Stimulated activated CD8-positive, alpha-beta memory T cell treated with anti-CD3 and anti-CD28 coated beads, Interleukin-2, amount 100 ng/mL, for 1 hour (primary cell): ENCODE results near the gene ADAMTS20.

Experiments
- DNase-seq, 2 donors: peaks; one replicate each; pipeline ENCODE4 v3.0.0-alpha.2; 2020; ENCODE audit warnings: low read depth in 2 of 2

ADAMTS20 gene

GRCh38 chr12:43480591-43480990, 71.4 kb downstream of the ADAMTS20 start:
- no peak for DNase-seq

- DNase-seq: no peak
These were observed 89.3 kb downstream of the ADAMTS20 start for GRCh38 chr12:43462741-43463140.

GRCh38 chr12:43462080-43462479, 89.9 kb downstream of the ADAMTS20 start:
- no peak for DNase-seq

DNA sequence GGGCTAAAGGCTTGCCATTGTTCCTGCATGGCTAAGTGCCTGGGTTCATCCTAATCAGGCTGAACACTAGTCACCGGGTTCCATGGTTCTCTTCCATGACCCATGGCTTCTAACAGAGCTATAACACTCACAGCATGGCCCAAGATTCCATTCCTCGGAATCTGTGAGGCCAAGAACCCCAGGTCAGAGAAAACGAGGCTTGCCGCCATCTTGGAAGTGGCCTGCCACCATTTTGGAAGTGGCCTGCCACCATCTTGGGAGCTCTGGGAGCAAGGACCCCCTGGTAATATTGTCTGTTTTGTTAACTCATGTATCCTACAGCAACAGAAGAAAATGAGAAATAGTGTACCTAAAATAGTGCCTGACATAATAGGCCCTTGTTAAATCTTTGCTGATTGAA, 92.7 kb downstream of the ADAMTS20 start:
- DNase-seq: no peak

DNA sequence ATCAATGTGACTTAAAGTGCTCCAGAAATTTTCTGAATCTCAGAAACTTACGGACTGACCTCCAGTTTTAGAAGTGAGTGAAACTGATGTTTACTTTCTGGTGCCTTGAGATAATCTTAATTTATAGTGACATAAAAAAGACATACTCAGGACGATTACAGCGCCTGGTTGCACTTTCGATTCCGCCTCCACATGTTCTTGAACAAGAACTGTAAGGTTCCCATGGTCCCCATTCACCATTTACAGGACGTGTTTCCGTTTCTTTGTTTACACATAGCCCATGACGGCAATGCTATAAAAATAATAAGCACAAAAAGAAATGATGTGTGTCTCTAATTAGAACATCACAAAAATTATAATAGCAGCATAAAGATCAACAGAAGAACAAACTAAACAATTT, 98.2 kb downstream of the ADAMTS20 start:
- DNase-seq: no peak

- peak; percentile 2 to 34 for DNase-seq
These were observed 107.0 kb downstream of the ADAMTS20 start for GRCh38 chr12:43444940-43445564.

GRCh38 chr12:43436597-43436996, 115.4 kb downstream of the ADAMTS20 start:
- no peak for DNase-seq

- DNase-seq: no peak
These were observed 117.4 kb downstream of the ADAMTS20 start for GRCh38 chr12:43434614-43435013.

DNA sequence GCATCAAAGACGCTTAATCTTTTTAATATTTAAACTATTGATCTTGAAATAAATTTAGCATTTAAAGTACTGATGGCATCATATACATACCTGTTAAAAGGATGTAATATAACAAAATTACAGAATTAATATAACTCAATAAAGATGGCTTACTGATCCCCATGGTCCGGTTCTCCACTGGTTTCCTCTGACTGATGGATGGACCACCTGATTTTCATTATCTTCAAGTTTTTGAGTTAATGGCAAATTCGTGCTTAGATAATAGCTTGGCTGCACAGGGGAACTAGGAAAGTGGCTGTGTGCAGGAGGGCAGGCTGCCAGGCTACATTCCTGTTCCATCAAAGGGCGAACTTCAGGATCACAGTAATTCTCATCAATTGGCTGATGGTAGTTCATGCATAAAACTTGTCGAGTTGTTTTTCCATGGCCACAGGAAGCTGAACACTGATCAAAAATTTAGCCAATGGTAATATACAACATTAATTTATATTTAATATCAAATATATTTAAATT, 123.9 kb downstream of the ADAMTS20 start:
- DNase-seq: no peak

GRCh38 chr12:43425361-43425760, 126.6 kb downstream of the ADAMTS20 start:
- no peak for DNase-seq

GRCh38 chr12:43416981-43417380, 135.0 kb downstream of the ADAMTS20 start:
- DNase-seq: no peak

GRCh38 chr12:43407816-43408645, 144.0 kb downstream of the ADAMTS20 start:
- no peak for DNase-seq

- DNase-seq: no peak
These were observed 145.2 kb downstream of the ADAMTS20 start for GRCh38 chr12:43406801-43407200.

- no peak for DNase-seq
These were observed 149.6 kb downstream of the ADAMTS20 start for GRCh38 chr12:43402436-43402835.

DNA sequence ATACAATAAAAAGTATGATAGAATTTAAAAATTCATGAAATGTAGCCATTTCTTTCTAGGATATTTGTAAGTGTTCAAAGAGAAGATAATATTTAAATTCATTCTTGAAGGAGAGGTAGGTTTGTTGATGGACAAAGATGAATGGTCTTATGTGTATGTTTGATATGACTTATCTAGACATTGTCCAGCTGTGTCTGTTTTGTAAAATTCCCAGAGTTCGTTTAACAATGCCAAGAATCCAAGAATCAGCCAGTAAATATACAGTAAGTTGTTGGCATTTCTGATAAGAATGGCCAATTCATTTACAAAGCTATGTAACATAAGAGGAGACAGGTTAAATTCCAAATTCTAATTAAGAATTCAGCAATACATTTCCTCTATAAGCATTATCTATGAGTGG, 150.9 kb downstream of the ADAMTS20 start:
- no peak for DNase-seq

GRCh38 chr12:43396671-43397070, 155.3 kb downstream of the ADAMTS20 start:
- DNase-seq: no peak

GRCh38 chr12:43392116-43392515, 159.9 kb downstream of the ADAMTS20 start:
- DNase-seq: no peak

DNA sequence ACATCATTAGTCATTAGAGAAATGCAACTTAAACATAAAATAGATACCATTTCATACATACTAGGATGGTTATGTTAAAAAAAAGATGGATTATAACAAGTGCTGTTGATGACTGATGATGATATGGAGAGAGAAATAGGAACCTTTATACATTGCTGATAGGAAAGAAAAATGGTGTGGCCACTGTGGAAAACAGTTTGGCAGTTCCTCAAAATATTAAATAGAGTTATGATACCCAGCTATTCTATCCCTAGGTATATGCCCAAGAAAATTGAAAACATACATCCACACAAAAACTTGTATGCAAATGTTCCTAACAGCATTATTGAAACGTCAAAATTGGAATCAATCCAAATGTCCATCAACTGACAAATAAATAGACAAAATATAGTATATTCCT, 170.1 kb downstream of the ADAMTS20 start:
- no peak for DNase-seq

DNA sequence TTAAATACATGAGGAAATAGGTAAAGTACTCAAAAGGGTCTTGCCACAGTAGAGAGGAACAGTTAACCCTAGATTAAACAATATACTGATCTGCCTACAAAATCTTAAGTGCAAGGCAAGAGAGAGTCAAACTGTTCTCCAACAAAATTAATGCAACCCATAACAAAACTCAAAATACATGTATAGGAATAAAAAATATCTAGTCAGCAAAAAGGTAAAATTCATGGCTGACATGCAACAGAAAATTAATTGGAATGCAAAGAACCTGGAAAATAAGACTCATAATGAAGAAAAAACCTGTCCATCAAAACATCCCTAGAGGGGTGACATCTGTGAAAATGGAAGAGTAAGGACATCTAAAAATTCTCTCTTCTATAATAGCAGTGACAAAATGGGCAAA, 173.6 kb downstream of the ADAMTS20 start:
- DNase-seq: no peak

- DNase-seq: no peak
These were observed 181.7 kb downstream of the ADAMTS20 start for GRCh38 chr12:43370263-43370662.

DNA sequence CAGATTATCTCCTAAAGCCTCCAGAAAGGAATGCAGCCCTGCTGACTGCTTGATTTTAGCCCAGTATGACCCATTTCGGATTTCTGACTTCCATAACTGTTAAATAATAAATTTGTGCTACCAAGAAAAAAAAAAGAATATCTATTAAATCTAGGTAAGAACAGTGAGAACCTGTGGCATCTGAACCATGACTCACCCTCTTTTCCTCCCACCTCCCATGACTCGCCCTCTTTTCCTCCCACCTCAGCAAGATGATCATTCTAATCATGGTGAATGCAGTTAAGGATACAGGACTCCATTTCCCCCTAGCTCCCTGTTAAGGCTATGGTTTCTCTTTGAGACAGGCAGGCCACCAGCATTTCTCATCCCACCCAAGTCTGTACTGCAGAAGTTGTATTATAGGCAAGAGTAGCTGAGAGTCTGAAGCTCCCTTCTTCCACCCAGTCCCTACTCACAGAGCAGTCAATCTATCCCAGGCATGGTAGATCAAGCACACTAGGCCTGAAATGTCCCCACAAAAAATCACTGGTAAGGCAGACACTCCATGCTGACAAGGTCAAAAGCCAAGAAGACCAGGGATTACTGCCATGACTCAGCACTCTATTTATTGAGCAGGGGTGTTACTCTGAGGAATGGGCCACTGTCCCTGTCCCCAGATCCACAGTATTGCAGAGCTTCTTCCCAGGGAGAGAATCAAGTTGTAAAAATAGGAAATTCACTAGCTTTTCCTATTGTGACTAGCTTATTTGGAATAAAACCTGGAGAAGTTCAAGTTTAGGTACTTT, 188.9 kb downstream of the ADAMTS20 start:
- no peak for DNase-seq

DNA sequence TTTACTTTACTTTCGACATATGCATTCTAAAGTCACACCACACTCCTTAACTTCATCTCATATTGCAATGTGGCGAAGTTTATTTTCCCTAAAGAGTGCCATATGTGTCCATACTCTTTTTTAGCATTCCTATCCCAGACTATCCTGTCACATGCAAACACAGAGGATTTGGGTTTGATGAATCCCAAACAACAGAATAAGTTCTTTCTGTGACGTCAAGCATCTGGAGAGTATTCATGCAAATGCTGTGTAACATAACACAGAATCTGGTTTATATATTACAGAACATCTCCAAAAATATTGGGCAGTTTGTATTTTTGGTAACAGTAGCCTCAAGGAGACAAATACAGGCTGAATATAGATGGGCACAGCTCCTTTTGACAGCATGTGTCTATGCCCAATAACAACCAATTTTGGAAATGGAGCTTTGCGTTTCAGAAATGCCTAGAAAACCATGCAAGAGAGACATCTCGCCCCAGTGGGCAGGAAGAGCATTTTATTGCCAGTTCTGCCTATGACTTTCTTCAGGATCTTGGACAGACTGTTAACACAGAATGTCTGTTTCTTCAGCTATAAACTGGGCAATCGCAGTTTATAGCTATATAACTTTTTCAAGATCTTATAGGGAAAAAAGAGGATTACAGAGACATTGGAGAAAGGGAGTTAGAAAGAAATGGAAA, 190.8 kb downstream of the ADAMTS20 start:
- DNase-seq: no peak
